CD4-positive, alpha-beta T cell treated with Interleukin-4 for 1 hour (primary cell): ENCODE data around the gene PKIB.
"Not testable (repeated sequence)": the region's sequence is repeated elsewhere in the genome, so short reads cannot be mapped to it uniquely, and the experiment has no call there.

Experiments used
- DNase-seq, 2 donors: peaks; one replicate each; pipeline ENCODE4 v3.0.0-alpha.2; 2020 to 2022

PKIB gene

GRCh38 chr6:122621638-122622037 is 11.4 kb downstream of the PKIB start:
- no peak for DNase-seq

GRCh38 chr6:122622479-122622878 is 12.3 kb downstream of the PKIB start:
- no peak for DNase-seq

- no peak for DNase-seq
Measured at GRCh38 chr6:122623279-122623678, 13.1 kb downstream of the PKIB start.

- DNase-seq = no peak
Measured at GRCh38 chr6:122624853-122625252, 14.6 kb downstream of the PKIB start.

GRCh38 chr6:122628714-122629113 is 18.5 kb downstream of the PKIB start:
- DNase-seq = no peak

GRCh38 chr6:122631571-122632249 is 21.5 kb downstream of the PKIB start:
- DNase-seq = no peak

GRCh38 chr6:122640366-122640765 is 30.2 kb downstream of the PKIB start:
- DNase-seq = no peak

- DNase-seq = no peak
Measured at GRCh38 chr6:122641819-122642218, 31.6 kb downstream of the PKIB start.

GRCh38 chr6:122642604-122643003 is 32.4 kb downstream of the PKIB start:
- DNase-seq = not testable (repeated sequence)

- no peak for DNase-seq
Measured at GRCh38 chr6:122645256-122645655, 35.1 kb downstream of the PKIB start.

GRCh38 chr6:122647765-122648164 is 37.6 kb downstream of the PKIB start:
- DNase-seq = no peak

- DNase-seq = no peak
Measured at GRCh38 chr6:122648726-122649125, 38.5 kb downstream of the PKIB start.

- DNase-seq = no peak
Measured at GRCh38 chr6:122649701-122650100, 39.5 kb downstream of the PKIB start.

- DNase-seq = no peak
Measured at GRCh38 chr6:122650403-122650802, 40.2 kb downstream of the PKIB start.

- DNase-seq = no peak
Measured at GRCh38 chr6:122651031-122651430, 40.8 kb downstream of the PKIB start.

- no peak for DNase-seq
Measured at GRCh38 chr6:122651604-122652003, 41.4 kb downstream of the PKIB start.

- no peak for DNase-seq
Measured at GRCh38 chr6:122652431-122652830, 42.2 kb downstream of the PKIB start.

GRCh38 chr6:122653094-122653493 is 42.9 kb downstream of the PKIB start:
- DNase-seq = no peak

- DNase-seq = no peak
Measured at GRCh38 chr6:122654012-122654411, 43.8 kb downstream of the PKIB start.

GRCh38 chr6:122657601-122658000 is 47.4 kb downstream of the PKIB start:
- no peak for DNase-seq

- no peak for DNase-seq
Measured at GRCh38 chr6:122660296-122660695, 50.1 kb downstream of the PKIB start.

GRCh38 chr6:122663981-122664380 is 53.8 kb downstream of the PKIB start:
- DNase-seq = no peak

GRCh38 chr6:122665929-122666328 is 55.7 kb downstream of the PKIB start:
- no peak for DNase-seq

- DNase-seq = no peak
Measured at GRCh38 chr6:122666418-122666817, 56.2 kb downstream of the PKIB start.

- DNase-seq = no peak
Measured at GRCh38 chr6:122669418-122669817, 59.2 kb downstream of the PKIB start.
